Lung (tissue), 12 donors: Measurements from ENCODE around the gene PSMA7. TPM values are rescaled to one million over a fixed set of nuclear protein-coding genes. Genes with fewer than 3 reads are reported as not detected.

Source experiments
- ATAC-seq: fragments of 200-7000 bp; cut with Tn5 transposase; one replicate; pipeline ENCODE4 v1.9.1; 2020; ENCODE audit warnings: moderate number of reproducible peaks; ENCODE audit not compliant: insufficient read depth, low FRiP score
- DNase-seq, 3 donors: peaks; one replicate each; pipeline ENCODE4 v3.0.0-alpha.2; 2013 to 2017
- H3K27ac ChIP-seq, 2 donors: one replicate each; pipeline ENCODE4 v1.5.1; 2013; ENCODE audit warnings: mild to moderate bottlenecking in 2 of 2, moderate library complexity in 2 of 2, control low read depth in 1 of 2, inconsistent platforms in 1 of 2, low read depth in 1 of 2, low read length in 1 of 2
- H3K27me3 ChIP-seq, 3 donors: one replicate each; pipeline ENCODE4 v1.5.1; 2013; ENCODE audit warnings: low read length in 2 of 3; ENCODE audit not compliant: control insufficient read depth in 3 of 3, insufficient read depth in 3 of 3
- H3K36me3 ChIP-seq, 4 donors: one replicate each; pipeline ENCODE4 v1.5.1; 2013; ENCODE audit warnings: low read length in 4 of 4, mild to moderate bottlenecking in 1 of 4, moderate library complexity in 1 of 4; ENCODE audit not compliant: control insufficient read depth in 4 of 4, insufficient read depth in 4 of 4
- H3K4me1 ChIP-seq, 5 donors: one replicate each; pipeline ENCODE4 v1.5.1; 2013; ENCODE audit warnings: low read length in 5 of 5, mild to moderate bottlenecking in 2 of 5, moderate library complexity in 1 of 5; ENCODE audit not compliant: control insufficient read depth in 5 of 5, insufficient read depth in 5 of 5
- H3K4me3 ChIP-seq: one replicate; pipeline ENCODE4 v1.5.1; 2013; ENCODE audit warnings: mild to moderate bottlenecking, control low read depth, moderate library complexity
- H3K9ac ChIP-seq, 2 donors: one replicate each; pipeline ENCODE4 v1.5.1; 2013; ENCODE audit warnings: low read length in 2 of 2, control low read depth in 1 of 2; ENCODE audit not compliant: insufficient read depth in 1 of 2
- H3K9me3 ChIP-seq, 4 donors: one replicate each; pipeline ENCODE4 v1.5.1; 2013; ENCODE audit warnings: low read length in 3 of 4, mild to moderate bottlenecking in 1 of 4, moderate library complexity in 1 of 4; ENCODE audit not compliant: control insufficient read depth in 4 of 4, insufficient read depth in 3 of 4
- WGBS, 2 donors: extraction: QIAGEN DNeasy Blood & Tissue Kit; methylation state at CpG; one replicate each; pipeline ENCODE4 v1.1.7; 2013; 5-methylcytosine and 5-hydroxymethylcytosine counted together
- polyA plus RNA-seq, 2 donors: library from polyadenylated mRNA; stranded (reverse); fragments of 200-250 nt; gene quantifications; one replicate each; pipeline ENCODE4 v1.2.1, GENCODE V29; 2013
- total RNA-seq, 2 donors: library from RNA; depleted of rRNA in 1 of 2; stranded (reverse); fragments of >200 nt in 1 of 2; gene quantifications; one replicate each; pipeline ENCODE4 v1.2.1, GENCODE V29; 2014 to 2021
- TF ChIP-seq, protein P1 (sequence below): IDR thresholded peaks from 2 replicates; pipeline ENCODE4 v1.5.1; 2012; ENCODE audit warnings: mild to moderate bottlenecking; ENCODE audit errors: control extremely low read depth, extremely low read depth
- donor health status: control.
- donor health status: control.
- donor health status: Bipolar disorder and iron deficiency.
- donor health status: healthy.
- donor health status: DM: yes; HTN: yes; CAD: no.

Gene PSMA7
- total and polyA plus RNA-seq, 4 donors, result 100 to 478 (median 258) TPM

DNA sequence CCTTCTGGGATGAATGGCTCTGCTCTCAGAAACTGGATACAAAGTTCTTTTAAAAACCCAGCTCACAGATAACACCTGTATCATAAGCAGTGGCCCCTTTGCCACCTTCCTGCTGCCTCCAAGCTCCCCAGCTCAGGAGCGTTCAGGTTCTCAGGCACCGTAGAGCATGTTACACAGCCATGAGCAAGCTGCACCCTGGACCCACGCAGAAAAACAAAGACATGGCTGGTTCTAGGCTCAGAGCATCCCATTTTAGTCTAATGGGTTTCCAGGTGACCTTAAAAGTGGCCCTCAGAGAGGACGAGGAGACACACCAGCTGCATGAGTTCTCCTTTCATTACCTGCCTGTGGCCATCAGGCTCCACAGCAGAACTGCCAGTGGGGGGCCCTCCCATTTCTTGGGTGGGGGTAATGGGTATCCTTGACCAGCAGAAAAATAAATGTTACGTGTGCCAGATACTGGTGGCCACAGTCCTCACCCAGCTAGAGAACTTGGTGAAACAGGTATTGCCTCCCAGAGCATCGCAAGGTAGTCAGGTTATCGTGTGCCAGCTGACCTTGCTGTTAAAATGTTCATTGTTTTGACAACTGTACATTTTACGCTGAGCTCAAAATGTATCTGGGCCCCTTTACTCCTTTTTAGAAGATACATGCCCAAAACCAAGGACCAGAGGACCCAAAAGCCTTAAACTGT lies 7.5 kb downstream of the PSMA7 start:
- no peaks in the 10 kb centered on the region for H3K9me3 ChIP-seq
- peak overlapping the region in 1 of 2 donors; percentile 27 for H3K27ac ChIP-seq
- peaks cover 0 to 13% (median 0%) of the 10 kb centered on the region in 5 donors for H3K4me1 ChIP-seq
- DNase-seq (no peak), ATAC-seq (no peak)
- TF ChIP-seq, protein P1, sequence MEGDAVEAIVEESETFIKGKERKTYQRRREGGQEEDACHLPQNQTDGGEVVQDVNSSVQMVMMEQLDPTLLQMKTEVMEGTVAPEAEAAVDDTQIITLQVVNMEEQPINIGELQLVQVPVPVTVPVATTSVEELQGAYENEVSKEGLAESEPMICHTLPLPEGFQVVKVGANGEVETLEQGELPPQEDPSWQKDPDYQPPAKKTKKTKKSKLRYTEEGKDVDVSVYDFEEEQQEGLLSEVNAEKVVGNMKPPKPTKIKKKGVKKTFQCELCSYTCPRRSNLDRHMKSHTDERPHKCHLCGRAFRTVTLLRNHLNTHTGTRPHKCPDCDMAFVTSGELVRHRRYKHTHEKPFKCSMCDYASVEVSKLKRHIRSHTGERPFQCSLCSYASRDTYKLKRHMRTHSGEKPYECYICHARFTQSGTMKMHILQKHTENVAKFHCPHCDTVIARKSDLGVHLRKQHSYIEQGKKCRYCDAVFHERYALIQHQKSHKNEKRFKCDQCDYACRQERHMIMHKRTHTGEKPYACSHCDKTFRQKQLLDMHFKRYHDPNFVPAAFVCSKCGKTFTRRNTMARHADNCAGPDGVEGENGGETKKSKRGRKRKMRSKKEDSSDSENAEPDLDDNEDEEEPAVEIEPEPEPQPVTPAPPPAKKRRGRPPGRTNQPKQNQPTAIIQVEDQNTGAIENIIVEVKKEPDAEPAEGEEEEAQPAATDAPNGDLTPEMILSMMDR, result no peak
- WGBS, 2 donors, result 93 to 98% methylated on average over 8 of the region's 8 CpGs
- no peak overlapping the region for H3K4me3 ChIP-seq
- H3K36me3 ChIP-seq, result peaks cover 38 to 79% (median 65%) of the 10 kb centered on the region in 4 donors
- H3K27me3 ChIP-seq, result no peaks in the 10 kb centered on the region
- H3K9ac ChIP-seq, result no peak overlapping the region

DNA sequence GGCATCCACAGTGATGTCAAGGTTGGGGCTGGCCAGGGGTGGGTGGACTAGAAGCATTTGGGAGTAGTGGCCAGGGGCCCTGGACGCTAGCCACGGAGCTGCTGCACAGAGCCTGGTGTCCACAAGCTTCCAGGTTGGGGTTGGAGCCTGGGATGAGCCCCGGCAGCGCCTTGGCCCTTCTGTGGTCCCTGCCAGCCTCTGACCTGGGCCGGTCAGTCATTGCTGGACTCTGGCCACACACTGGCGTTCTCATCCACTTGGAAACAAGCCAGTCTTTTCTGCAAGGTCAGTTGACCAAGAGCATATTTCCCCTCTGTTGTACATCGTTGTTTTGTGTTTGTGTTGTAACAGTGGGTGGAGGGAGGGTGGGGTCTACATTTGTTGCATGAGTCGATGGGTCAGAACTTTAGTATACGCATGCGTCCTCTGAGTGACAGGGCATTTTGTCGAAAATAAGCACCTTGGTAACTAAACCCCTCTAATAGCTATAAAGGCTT lies 8.4 kb downstream of the PSMA7 start:
- ATAC-seq (peak; percentile 37), DNase-seq (no peak)
- Histone ChIP-seq H3K36me3 (peaks cover 35 to 80% (median 66%) of the 10 kb centered on the region in 4 donors), H3K27ac (peak overlapping the region in 1 of 2 donors; percentile 66), H3K4me3 (no peak overlapping the region), H3K27me3 (no peaks in the 10 kb centered on the region), H3K9me3 (no peaks in the 10 kb centered on the region), H3K9ac (no peak overlapping the region), H3K4me1 (peaks cover 0 to 13% (median 0%) of the 10 kb centered on the region in 5 donors)
- TF ChIP-seq, protein P1, result no peak
- 52 to 53% methylated on average over 11 of the region's 11 CpGs for WGBS, 2 donors

GRCh38 chr20:62133864-62134263 lies 9.3 kb downstream of the PSMA7 start:
- no peak overlapping the region for H3K4me3 ChIP-seq
- no peaks in the 10 kb centered on the region for H3K27me3 ChIP-seq
- peaks cover 0 to 13% (median 0%) of the 10 kb centered on the region in 5 donors for H3K4me1 ChIP-seq
- H3K36me3 ChIP-seq, result peaks cover 26 to 80% (median 66%) of the 10 kb centered on the region in 4 donors
- H3K9ac ChIP-seq, result no peak overlapping the region
- H3K27ac ChIP-seq, result peak overlapping the region in 1 of 2 donors; percentile 30
- H3K9me3 ChIP-seq, result no peaks in the 10 kb centered on the region
- DNase-seq (no peak), ATAC-seq (no peak)
- TF ChIP-seq, protein P1, result no peak
- WGBS, 2 donors, result 84 to 88% methylated on average over 12 of the region's 12 CpGs
